CD4-positive, alpha-beta T cell (primary cell): ENCODE measurements around the gene EML2. TPM values are rescaled to one million over a fixed set of nuclear protein-coding genes. Genes with fewer than 3 reads are reported as not detected.

Source experiments
- ATAC-seq: fragments of 200-7000 bp; cut with Tn5 transposase; one replicate; pipeline ENCODE4 v1.10.0; 2022; ENCODE audit warnings: mild to moderate bottlenecking; ENCODE audit not compliant: poor library complexity
- CTCF ChIA-PET: fragments of 350-600 bp; sonication (Branson Sonifier 250); formaldehyde crosslinking; loops from one replicate; lab custom pipeline; 2021; ENCODE audit warnings: antibody characterized with exemption, inconsistent platforms; lab: Charles Lee
- POLR2A ChIA-PET: fragments of 350-600 bp; sonication (Branson Sonifier 250); formaldehyde crosslinking; loops from one replicate; lab custom pipeline; 2021; ENCODE audit warnings: antibody characterized with exemption, inconsistent platforms; lab: Charles Lee
- DNase-seq, 14 experiments: peaks; one replicate each; pipeline ENCODE4 v3.0.0-alpha.2; 2013 to 2020; ENCODE audit warnings: mixed read lengths in 2 of 14
- H3K27ac ChIP-seq, 2 donors: one replicate each; pipeline versions ENCODE4 v1.5.1 to v1.7.0; 2013; ENCODE audit warnings: low read length in 2 of 2, low read depth in 1 of 2, mild to moderate bottlenecking in 1 of 2
- H3K27me3 ChIP-seq, 2 experiments: 1 replicate in 1 of 2; 2 replicates in 1 of 2; pipeline versions ENCODE4 v1.6.1 to v1.7.0; 2013; ENCODE audit warnings: low read length in 2 of 2, control low read depth in 1 of 2, mild to moderate bottlenecking in 1 of 2, moderate library complexity in 1 of 2; ENCODE audit not compliant: insufficient read depth in 2 of 2, control insufficient read depth in 1 of 2
- H3K36me3 ChIP-seq: one replicate; pipeline ENCODE4 v1.6.1; 2013; ENCODE audit warnings: low read length, control low read depth; ENCODE audit not compliant: insufficient read depth
- H3K4me1 ChIP-seq: one replicate; pipeline ENCODE4 v1.6.1; 2013; ENCODE audit warnings: low read length, control low read depth; ENCODE audit not compliant: insufficient read depth
- H3K4me3 ChIP-seq: one replicate; pipeline ENCODE4 v1.5.1; 2013; ENCODE audit warnings: mild to moderate bottlenecking, low read length, moderate library complexity
- H3K9me3 ChIP-seq, 2 experiments: 1 replicate in 1 of 2; 2 replicates in 1 of 2; pipeline versions ENCODE4 v1.6.1 to v1.7.0; 2013; ENCODE audit warnings: low read length in 2 of 2, mild to moderate bottlenecking in 2 of 2, control low read depth in 1 of 2, moderate library complexity in 1 of 2; ENCODE audit not compliant: control insufficient read depth in 1 of 2, insufficient read depth in 1 of 2
- H3K27ac Mint-ChIP-seq: one replicate; pipeline ENCODE4 v1.8.0; 2020; ENCODE audit warnings: mixed read lengths
- H3K27me3 Mint-ChIP-seq: one replicate; pipeline ENCODE4 v1.8.0; 2021; ENCODE audit warnings: mixed read lengths
- H3K36me3 Mint-ChIP-seq: one replicate; pipeline ENCODE4 v1.8.0; 2021; ENCODE audit warnings: low read depth, mixed read lengths
- H3K4me1 Mint-ChIP-seq: one replicate; pipeline ENCODE4 v1.8.0; 2021; ENCODE audit warnings: low read depth, mixed read lengths
- H3K4me3 Mint-ChIP-seq: one replicate; pipeline ENCODE4 v1.8.0; 2020; ENCODE audit warnings: mild to moderate bottlenecking, mixed read lengths
- H3K9me3 Mint-ChIP-seq: one replicate; pipeline ENCODE4 v1.8.0; 2020; ENCODE audit warnings: mixed read lengths
- CTCF ChIP-seq: fragments of 200-600 bp; IDR thresholded peaks from one replicate; pipeline ENCODE4 v1.8.0; 2022; ENCODE audit warnings: antibody characterized with exemption, mild to moderate bottlenecking
- intact Hi-C, 2 experiments: fragments of 100-400 bp; cut with DNase I in 1 of 2; cut with micrococcal nuclease in 1 of 2; formaldehyde crosslinking; loops; one replicate each; pipeline versions ENCODE4 v1.15.1 to v1.9.0; 2023 to 2025; cut with DNase I, micrococcal nuclease
- total RNA-seq, 174 experiments: library from RNA in 2 of 174; stranded (reverse) in 2 of 174; gene quantifications; one replicate each; pipeline ENCODE4 v1.2.3 and lab custom pipeline; 2021 to 2026

Gene EML2
- total RNA-seq, 2 experiments from 2014 or later, result 29.2 to 30.4 TPM

GRCh38 chr19:45597425-45598111 lies 41.6 kb downstream of the EML2 start:
- POLR2A ChIA-PET, result interaction anchor here (0.6 to 1.8 kb wide), 2 partner anchors 44 to 1181 kb away, joined by 3 to 7 read pairs; no protein-coding TSS in a partner anchor
- no peak for ATAC-seq
- H3K4me3 Mint-ChIP-seq, result no peak overlapping the region

GRCh38 chr19:45595814-45596213 lies 43.4 kb downstream of the EML2 start:
- no peaks in the 10 kb centered on the region for H3K36me3 Mint-ChIP-seq
- Histone ChIP-seq H3K27ac (no peak overlapping the region), H3K36me3 (no peaks in the 10 kb centered on the region), H3K4me1 (peaks cover 19% of the 10 kb centered on the region), H3K4me3 (no peak overlapping the region), H3K9me3 (peaks cover 0 to 16% of the 10 kb centered on the region in 2 experiments), H3K27me3 (peaks cover 50 to 58% of the 10 kb centered on the region in 2 experiments)
- H3K27ac Mint-ChIP-seq, result no peak overlapping the region
- no peaks in the 10 kb centered on the region for H3K9me3 Mint-ChIP-seq
- no peak overlapping the region for H3K4me3 Mint-ChIP-seq
- H3K27me3 Mint-ChIP-seq, result peaks cover 79% of the 10 kb centered on the region
- DNase-seq, result no peak
- peaks cover 22% of the 10 kb centered on the region for H3K4me1 Mint-ChIP-seq
- ChIA-PET CTCF (no interaction called here), POLR2A (no interaction called here)
- intact Hi-C loops, result no loop called here
- TF ChIP-seq CTCF, result no peak
- no peak for ATAC-seq

More at GRCh38 chr19:45597425-45598111, 41.6 kb downstream of the EML2 start:
- Histone ChIP-seq H3K36me3 (no peaks in the 10 kb centered on the region), H3K27me3 (peaks cover 60 to 61% of the 10 kb centered on the region in 2 experiments), H3K4me1 (peaks cover 23% of the 10 kb centered on the region), H3K4me3 (no peak overlapping the region), H3K9me3 (peaks cover 0 to 12% of the 10 kb centered on the region in 2 experiments), H3K27ac (no peak overlapping the region)
- H3K27ac Mint-ChIP-seq, result no peak overlapping the region
- CTCF ChIA-PET, result no interaction called here
- no peak for DNase-seq
- intact Hi-C loops, result no loop called here
- H3K4me1 Mint-ChIP-seq, result peaks cover 30% of the 10 kb centered on the region
- no peaks in the 10 kb centered on the region for H3K36me3 Mint-ChIP-seq
- H3K27me3 Mint-ChIP-seq, result peaks cover 78% of the 10 kb centered on the region
- TF ChIP-seq CTCF, result no peak
- H3K9me3 Mint-ChIP-seq, result no peaks in the 10 kb centered on the region

GRCh38 chr19:45593520-45593919 lies 45.7 kb downstream of the EML2 start:
- Histone ChIP-seq H3K27ac (no peak overlapping the region), H3K27me3 (peaks cover 36 to 39% of the 10 kb centered on the region in 2 experiments), H3K4me3 (no peak overlapping the region), H3K36me3 (no peaks in the 10 kb centered on the region), H3K9me3 (peaks cover 0 to 16% of the 10 kb centered on the region in 2 experiments), H3K4me1 (peaks cover 12% of the 10 kb centered on the region)
- peaks cover 10% of the 10 kb centered on the region for H3K4me1 Mint-ChIP-seq
- no peak overlapping the region for H3K27ac Mint-ChIP-seq
- ChIA-PET POLR2A (no interaction called here), CTCF (no interaction called here)
- ATAC-seq, result no peak
- peaks cover 81% of the 10 kb centered on the region for H3K27me3 Mint-ChIP-seq
- H3K9me3 Mint-ChIP-seq, result no peaks in the 10 kb centered on the region
- no peak for DNase-seq
- intact Hi-C loops, result no loop called here
- TF ChIP-seq CTCF, result no peak
- no peak overlapping the region for H3K4me3 Mint-ChIP-seq
- H3K36me3 Mint-ChIP-seq, result no peaks in the 10 kb centered on the region
